Prostate gland (tissue), 2 donors: ENCODE data around the gene DAPK1. TPM values are rescaled to one million over a fixed set of nuclear protein-coding genes. Genes with fewer than 3 reads are reported as not detected.

Experiments used
- DNase-seq: peaks from one replicate; pipeline ENCODE4 v3.0.0-alpha.2; 2019; ENCODE audit warnings: low spot score
- H3K27ac ChIP-seq, 2 donors: fragments of 200-600 bp; sonication (generic); 2 replicates each; pipeline ENCODE4 v1.5.1; 2017 to 2019
- H3K27me3 ChIP-seq: fragments of 200-600 bp; sonication (generic); replicated peaks from 2 replicates; pipeline ENCODE4 v1.5.1; 2019; ENCODE audit not compliant: insufficient read depth
- H3K36me3 ChIP-seq, 2 donors: fragments of 200-600 bp; sonication (generic); 1 replicate in 1 of 2; 2 replicates in 1 of 2; pipeline versions ENCODE4 v1.5.1 to v1.8.1; 2017 to 2019
- H3K4me1 ChIP-seq: fragments of 200-600 bp; sonication (generic); replicated peaks from 2 replicates; pipeline ENCODE4 v1.5.1; 2019
- H3K4me3 ChIP-seq, 2 donors: fragments of 200-600 bp; sonication (generic); 2 replicates each; pipeline ENCODE4 v1.5.1; 2017 to 2019
- H3K9me3 ChIP-seq: fragments of 200-600 bp; sonication (generic); 2 replicates; pipeline ENCODE4 v1.5.1; 2017
- POLR2A ChIP-seq: fragments of 450-650 bp; IDR thresholded peaks from one replicate; pipeline ENCODE4 v1.6.1; 2016; ENCODE audit warnings: antibody characterized with exemption, mild to moderate bottlenecking
- POLR2AphosphoS5 ChIP-seq: sonication (generic); formaldehyde crosslinking; IDR thresholded peaks from one replicate; pipeline ENCODE4 v1.6.1; 2017; ENCODE audit warnings: antibody characterized with exemption
- WGBS: methylation state at CpG from one replicate; pipeline ENCODE4 v1.1.5; 2018; 5-methylcytosine and 5-hydroxymethylcytosine counted together
- intact Hi-C: fragments of 100-400 bp; cut with DNase I; formaldehyde crosslinking; loops from one replicate; pipeline ENCODE4 v1.14.2; 2022
- total RNA-seq, 2 donors: library from RNA; depleted of rRNA; stranded (reverse); fragments of >200 nt; gene quantifications; one replicate each; pipeline ENCODE4 v1.1.0, GENCODE V29; 2016
- TF ChIP-seq, protein P1 (sequence below), 4 experiments: fragments of 200-600 bp in 2 of 4; fragments of 450-650 bp in 2 of 4; sonication (generic) in 2 of 4; IDR thresholded peaks; 1 replicate in 3 of 4; 2 replicates in 1 of 4; pipeline ENCODE4 v1.5.1; 2016 to 2019; ENCODE audit warnings: antibody characterized with exemption in 4 of 4, mild to moderate bottlenecking in 2 of 4, moderate library complexity in 2 of 4

DAPK1 gene
- total RNA-seq, 2 donors from 2014 or later: 13.9 to 39.1 TPM

DNA sequence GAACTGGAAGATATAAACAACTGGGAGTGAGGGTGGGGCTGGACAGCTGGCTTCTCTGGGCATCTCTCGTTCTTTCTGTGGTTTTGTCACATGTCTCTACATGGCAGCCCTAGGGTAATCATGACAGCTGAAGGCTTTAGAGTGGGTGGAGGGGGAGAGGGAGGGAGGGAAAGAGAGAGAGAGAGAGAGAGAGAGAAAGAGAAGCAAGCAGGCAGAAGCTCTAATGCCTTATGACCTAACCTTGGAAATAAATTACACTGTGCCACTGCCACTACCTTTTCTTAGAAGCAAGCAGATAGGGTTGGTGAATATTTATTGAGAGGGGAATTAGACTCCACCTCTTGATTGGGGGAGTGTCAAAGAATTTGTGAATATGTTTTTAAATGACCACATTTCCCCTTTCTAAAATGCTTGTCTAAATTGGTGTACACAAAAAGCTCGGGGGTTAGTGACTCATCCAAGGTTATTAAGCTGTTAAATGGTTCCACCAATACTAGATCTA lies 2.6 kb upstream of the DAPK1 start:
- intact Hi-C loops: loop anchor here (5.0 kb wide), 1 partner anchor 153 kb away; no protein-coding TSS in a partner anchor
- no peak for DNase-seq
- TF ChIP-seq, protein P1, sequence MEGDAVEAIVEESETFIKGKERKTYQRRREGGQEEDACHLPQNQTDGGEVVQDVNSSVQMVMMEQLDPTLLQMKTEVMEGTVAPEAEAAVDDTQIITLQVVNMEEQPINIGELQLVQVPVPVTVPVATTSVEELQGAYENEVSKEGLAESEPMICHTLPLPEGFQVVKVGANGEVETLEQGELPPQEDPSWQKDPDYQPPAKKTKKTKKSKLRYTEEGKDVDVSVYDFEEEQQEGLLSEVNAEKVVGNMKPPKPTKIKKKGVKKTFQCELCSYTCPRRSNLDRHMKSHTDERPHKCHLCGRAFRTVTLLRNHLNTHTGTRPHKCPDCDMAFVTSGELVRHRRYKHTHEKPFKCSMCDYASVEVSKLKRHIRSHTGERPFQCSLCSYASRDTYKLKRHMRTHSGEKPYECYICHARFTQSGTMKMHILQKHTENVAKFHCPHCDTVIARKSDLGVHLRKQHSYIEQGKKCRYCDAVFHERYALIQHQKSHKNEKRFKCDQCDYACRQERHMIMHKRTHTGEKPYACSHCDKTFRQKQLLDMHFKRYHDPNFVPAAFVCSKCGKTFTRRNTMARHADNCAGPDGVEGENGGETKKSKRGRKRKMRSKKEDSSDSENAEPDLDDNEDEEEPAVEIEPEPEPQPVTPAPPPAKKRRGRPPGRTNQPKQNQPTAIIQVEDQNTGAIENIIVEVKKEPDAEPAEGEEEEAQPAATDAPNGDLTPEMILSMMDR (IDR thresholded peaks at IDR 0.05): no peak
- TF ChIP-seq POLR2A (no peak), POLR2AphosphoS5 (no peak)

DNA sequence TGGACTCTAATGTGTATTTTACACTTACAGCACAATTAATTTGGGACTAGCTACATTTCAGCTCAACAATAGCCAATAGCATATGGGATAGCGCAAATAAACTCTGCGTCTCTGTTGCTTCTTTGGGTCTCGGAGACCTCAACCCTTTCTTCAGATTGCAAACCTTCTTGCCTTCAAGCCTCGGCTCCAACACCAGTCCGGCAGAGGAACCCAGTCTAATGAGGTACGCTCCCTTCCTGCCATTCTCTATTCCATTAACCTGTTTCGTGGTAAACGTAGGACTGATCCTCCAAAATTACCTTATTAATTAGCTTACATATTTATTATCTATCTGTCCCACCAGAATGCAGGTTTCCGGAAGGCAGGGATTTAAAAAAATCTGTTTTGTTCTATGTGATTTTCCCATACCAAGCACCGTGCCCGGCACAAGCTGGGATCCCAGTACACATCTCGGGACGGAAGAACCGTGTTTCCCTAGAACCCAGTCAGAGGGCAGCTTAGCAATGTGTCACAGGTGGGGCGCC lies 525 bp upstream of the DAPK1 start:
- Histone ChIP-seq H3K36me3 (no peaks in the 10 kb centered on the region), H3K27me3 (no peaks in the 10 kb centered on the region), H3K9me3 (no peaks in the 10 kb centered on the region), H3K27ac (no peak overlapping the region), H3K4me3 (peak overlapping the region; percentile 61 to 65), H3K4me1 (peaks cover 3% of the 10 kb centered on the region)
- intact Hi-C loops: loop anchor here (5.0 kb wide), 1 partner anchor 155 kb away; no protein-coding TSS in a partner anchor
- DNase-seq: no peak
- 22% methylated on average over 15 of the region's 15 CpGs for WGBS
- no peak for TF ChIP-seq POLR2AphosphoS5
- TF ChIP-seq, protein P1 (IDR thresholded peaks at IDR 0.05): no peak
- TF ChIP-seq POLR2A: no peak

More for the DNA sequence above, 2.6 kb upstream of the DAPK1 start:
- Histone ChIP-seq H3K9me3 (no peaks in the 10 kb centered on the region), H3K27ac (no peak overlapping the region), H3K4me1 (peaks cover 3% of the 10 kb centered on the region), H3K4me3 (no peak overlapping the region), H3K27me3 (peaks cover 4% of the 10 kb centered on the region), H3K36me3 (no peaks in the 10 kb centered on the region)
- WGBS: 30% methylated on average over 2 of the region's 2 CpGs

DNA sequence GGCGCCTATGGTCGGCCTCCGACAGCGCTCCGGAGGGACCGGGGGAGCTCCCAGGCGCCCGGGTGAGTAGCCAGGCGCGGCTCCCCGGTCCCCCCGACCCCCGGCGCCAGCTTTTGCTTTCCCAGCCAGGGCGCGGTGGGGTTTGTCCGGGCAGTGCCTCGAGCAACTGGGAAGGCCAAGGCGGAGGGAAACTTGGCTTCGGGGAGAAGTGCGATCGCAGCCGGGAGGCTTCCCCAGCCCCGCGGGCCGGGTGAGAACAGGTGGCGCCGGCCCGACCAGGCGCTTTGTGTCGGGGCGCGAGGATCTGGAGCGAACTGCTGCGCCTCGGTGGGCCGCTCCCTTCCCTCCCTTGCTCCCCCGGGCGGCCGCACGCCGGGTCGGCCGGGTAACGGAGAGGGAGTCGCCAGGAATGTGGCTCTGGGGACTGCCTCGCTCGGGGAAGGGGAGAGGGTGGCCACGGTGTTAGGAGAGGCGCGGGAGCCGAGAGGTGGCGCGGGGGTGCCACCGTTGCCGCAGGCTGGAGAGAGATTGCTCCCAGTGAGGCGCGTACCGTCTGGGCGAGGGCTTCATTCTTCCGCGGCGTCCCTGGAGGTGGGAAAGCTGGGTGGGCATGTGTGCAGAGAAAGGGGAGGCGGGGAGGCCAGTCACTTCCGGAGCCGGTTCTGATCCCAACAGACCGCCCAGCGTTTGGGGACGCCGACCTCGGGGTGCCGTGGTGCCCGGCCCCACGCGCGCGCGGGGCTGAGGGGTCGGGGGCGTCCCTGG lies 561 bp downstream of the DAPK1 start:
- Histone ChIP-seq H3K4me1 (peaks cover 3% of the 10 kb centered on the region), H3K9me3 (no peaks in the 10 kb centered on the region), H3K27ac (peak overlapping the region; percentile 46 to 50), H3K4me3 (peak overlapping the region; percentile 61 to 65), H3K27me3 (no peaks in the 10 kb centered on the region), H3K36me3 (no peaks in the 10 kb centered on the region)
- WGBS: under 1% methylated on average over 75 of the region's 80 CpGs
- intact Hi-C loops: loop anchor here (2.0 to 5.0 kb wide), 2 partner anchors 156 to 157 kb away; no protein-coding TSS in a partner anchor
- TF ChIP-seq, protein P1 (IDR thresholded peaks at IDR 0.05): no peak
- DNase-seq: peak; percentile 12

DNA sequence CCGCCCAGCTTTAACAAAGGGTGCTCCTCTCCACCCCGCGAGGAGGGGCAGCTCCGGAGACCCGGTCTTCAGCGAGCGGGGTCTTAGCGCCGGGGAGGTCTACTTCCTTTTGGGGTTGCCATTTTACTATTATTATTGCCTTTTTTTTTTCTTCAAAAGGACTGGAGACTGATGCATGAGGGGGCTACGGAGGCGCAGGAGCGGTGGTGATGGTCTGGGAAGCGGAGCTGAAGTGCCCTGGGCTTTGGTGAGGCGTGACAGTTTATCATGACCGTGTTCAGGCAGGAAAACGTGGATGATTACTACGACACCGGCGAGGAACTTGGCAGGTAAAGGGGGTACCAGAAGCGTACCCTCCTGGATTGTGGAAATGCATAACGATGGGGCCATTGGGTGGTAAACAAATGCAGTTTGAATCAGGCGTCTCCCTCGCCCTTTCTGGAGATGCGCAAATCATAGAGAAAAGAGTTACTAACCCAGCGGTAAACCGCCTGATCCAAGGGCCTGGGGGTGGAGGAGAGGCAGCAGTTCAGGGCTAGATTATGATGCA lies 1.2 kb downstream of the DAPK1 start:
- intact Hi-C loops: loop anchor here (2.0 to 5.0 kb wide), 2 partner anchors 156 to 157 kb away; no protein-coding TSS in a partner anchor

More for the DNA sequence above, 1.2 kb downstream of the DAPK1 start:
- TF ChIP-seq, protein P1 (IDR thresholded peaks at IDR 0.05): no peak
- TF ChIP-seq POLR2A: no peak
- TF ChIP-seq POLR2AphosphoS5: no peak
- H3K9me3 ChIP-seq: no peaks in the 10 kb centered on the region
- 48% methylated on average over 26 of the region's 26 CpGs for WGBS
- peaks cover 3% of the 10 kb centered on the region for H3K4me1 ChIP-seq
- no peaks in the 10 kb centered on the region for H3K27me3 ChIP-seq
- H3K27ac ChIP-seq: peak overlapping the region; percentile 30 to 50
- no peaks in the 10 kb centered on the region for H3K36me3 ChIP-seq
- no peak for DNase-seq
- peak overlapping the region; percentile 61 to 65 for H3K4me3 ChIP-seq
